OCI-LY7 (cell line): Measurements from ENCODE around the gene PTGER3. TPM values are rescaled to one million over a fixed set of nuclear protein-coding genes. Genes with fewer than 3 reads are reported as not detected.

Source experiments
- BruUV-seq: library from RNA; stranded (reverse); fragments of 400-500 nt; replicated peaks from 2 replicates; lab custom pipeline; 2021; lab: Mats Ljungman, UMichigan
- CTCF ChIA-PET: fragments of 300-600 bp; sonication (Branson Sonifier 250); formaldehyde crosslinking; loops from one replicate; lab custom pipeline; 2022; ENCODE audit warnings: antibody characterized with exemption; ENCODE audit not compliant: unreplicated experiment; lab: Charles Lee
- POLR2A ChIA-PET: fragments of 300-600 bp; sonication (Branson Sonifier 250); formaldehyde crosslinking; loops from one replicate; lab custom pipeline; 2022; ENCODE audit warnings: antibody characterized with exemption; lab: Charles Lee
- DNase-seq: peaks from one replicate; pipeline ENCODE4 v3.0.0-alpha.2; 2015; ENCODE audit warnings: low spot score
- H2AFZ ChIP-seq: fragments of 200-600 bp; sonication (generic), shearing (Covaris generic); 2 replicates; pipeline ENCODE4 v1.6.1; 2014; ENCODE audit warnings: mild to moderate bottlenecking, antibody characterized with exemption, low read length, moderate library complexity
- H3K27ac ChIP-seq: fragments of 200-600 bp; sonication (generic); 2 replicates; pipeline ENCODE4 v1.5.1; 2014; ENCODE audit warnings: mixed run types, low read depth, mild to moderate bottlenecking, moderate library complexity, low read length, inconsistent platforms; ENCODE audit not compliant: poor library complexity, severe bottlenecking
- H3K36me3 ChIP-seq: fragments of 200-600 bp; sonication (generic); 2 replicates; pipeline ENCODE4 v1.6.1; 2014; ENCODE audit warnings: mild to moderate bottlenecking, antibody characterized with exemption, low read length, moderate library complexity, mixed read lengths; ENCODE audit not compliant: insufficient read depth
- H3K4me1 ChIP-seq: fragments of 200-600 bp; sonication (generic); 2 replicates; pipeline ENCODE4 v1.5.1; 2014; ENCODE audit warnings: mild to moderate bottlenecking, low read length; ENCODE audit not compliant: insufficient read depth, poor library complexity, severe bottlenecking
- H3K4me2 ChIP-seq: fragments of 200-600 bp; sonication (generic); 2 replicates; pipeline ENCODE4 v1.6.1; 2014; ENCODE audit warnings: mild to moderate bottlenecking, low read length
- H3K4me3 ChIP-seq: fragments of 200-600 bp; sonication (generic); 2 replicates; pipeline ENCODE4 v1.5.1; 2014; ENCODE audit warnings: mild to moderate bottlenecking, low read depth, low read length; ENCODE audit not compliant: poor library complexity, severe bottlenecking
- H3K79me2 ChIP-seq: fragments of 200-600 bp; sonication (generic); 2 replicates; pipeline ENCODE4 v1.6.1; 2016; ENCODE audit warnings: low read depth, mild to moderate bottlenecking, low read length, moderate library complexity, mixed read lengths; ENCODE audit not compliant: insufficient read depth
- H3K9me2 ChIP-seq: fragments of 200-600 bp; sonication (generic); 2 replicates; pipeline ENCODE4 v1.6.1; 2016; ENCODE audit warnings: mild to moderate bottlenecking, low read length, mixed read lengths; ENCODE audit not compliant: insufficient read depth
- H3K9me3 ChIP-seq: fragments of 200-600 bp; sonication (generic); 2 replicates; pipeline ENCODE4 v1.6.1; 2014; ENCODE audit warnings: mild to moderate bottlenecking, mixed run types, low read length, mixed read lengths
- H4K20me1 ChIP-seq: fragments of 200-600 bp; sonication (generic); 2 replicates; pipeline ENCODE4 v1.6.1; 2014; ENCODE audit warnings: mild to moderate bottlenecking, antibody characterized with exemption, low read length, moderate library complexity, mixed read lengths; ENCODE audit not compliant: insufficient read depth
- EZH2phosphoT487 ChIP-seq: fragments of 200-600 bp; sonication (generic); IDR thresholded peaks from 2 replicates; pipeline ENCODE4 v1.6.1; 2018; ENCODE audit warnings: low read depth, borderline replicate concordance, mild to moderate bottlenecking, mixed run types, antibody characterized with exemption, low read length, moderate library complexity, mixed read lengths
- intact Hi-C: fragments of 100-400 bp; cut with micrococcal nuclease; formaldehyde crosslinking; loops from one replicate; pipeline ENCODE4 v1.10.0; 2022; ENCODE audit not compliant: unreplicated experiment
- total RNA-seq, 2 experiments: library from RNA; depleted of rRNA in 1 of 2; stranded (reverse); fragments of >200 nt in 1 of 2; shearing (Covaris generic) in 1 of 2; gene quantifications; 2 replicates each; pipeline ENCODE4 v1.2.3, GENCODE V29; 2014 to 2022
- TF ChIP-seq, protein P1 (sequence below): fragments of 200-600 bp; sonication (generic); conservative IDR thresholded peaks from 2 replicates; pipeline ENCODE4 v1.5.1; 2014; ENCODE audit warnings: mild to moderate bottlenecking, antibody characterized with exemption, low read length, moderate library complexity, mixed read lengths

PTGER3 gene
- total RNA-seq, 2 experiments from 2014 or later = 0.13 TPM; not detected in 1

DNA sequence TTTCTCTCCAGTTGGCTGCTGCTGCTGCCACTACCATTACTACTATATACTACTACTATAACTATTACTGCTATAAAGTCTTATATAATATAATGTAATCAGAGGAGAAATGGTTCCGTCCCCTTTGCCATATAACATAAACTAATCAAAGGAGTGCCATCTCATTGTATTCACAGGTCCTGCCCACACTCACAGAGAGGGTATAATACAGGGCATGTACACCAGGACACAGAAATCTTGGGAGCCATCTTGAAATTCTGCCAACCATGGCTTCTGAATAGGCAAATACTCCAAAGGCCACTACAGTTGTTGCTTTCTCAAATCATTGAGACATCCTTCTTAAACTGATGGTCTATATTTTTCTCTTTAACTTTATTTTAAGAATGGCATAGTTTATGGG is 40.1 kb upstream of the PTGER3 start:
- Histone ChIP-seq H2AFZ (no peak overlapping the region), H3K4me1 (no peaks in the 10 kb centered on the region), H3K9me2 (no peaks in the 10 kb centered on the region), H3K4me2 (no peak overlapping the region), H3K9me3 (no peaks in the 10 kb centered on the region), H3K36me3 (no peaks in the 10 kb centered on the region), H3K27ac (no peak overlapping the region), H4K20me1 (no peaks in the 10 kb centered on the region), H3K79me2 (no peaks in the 10 kb centered on the region), H3K4me3 (no peak overlapping the region)
- intact Hi-C loops = loop anchor here (10.0 kb wide), 1 partner anchor 673 kb away; the partner anchor contains the start of gene CTH
- BruUV-seq = no TSS peak
- ChIA-PET CTCF (no interaction called here), POLR2A (no interaction called here)
- DNase-seq = no peak
- no peak for TF ChIP-seq EZH2phosphoT487
- TF ChIP-seq, protein P1, sequence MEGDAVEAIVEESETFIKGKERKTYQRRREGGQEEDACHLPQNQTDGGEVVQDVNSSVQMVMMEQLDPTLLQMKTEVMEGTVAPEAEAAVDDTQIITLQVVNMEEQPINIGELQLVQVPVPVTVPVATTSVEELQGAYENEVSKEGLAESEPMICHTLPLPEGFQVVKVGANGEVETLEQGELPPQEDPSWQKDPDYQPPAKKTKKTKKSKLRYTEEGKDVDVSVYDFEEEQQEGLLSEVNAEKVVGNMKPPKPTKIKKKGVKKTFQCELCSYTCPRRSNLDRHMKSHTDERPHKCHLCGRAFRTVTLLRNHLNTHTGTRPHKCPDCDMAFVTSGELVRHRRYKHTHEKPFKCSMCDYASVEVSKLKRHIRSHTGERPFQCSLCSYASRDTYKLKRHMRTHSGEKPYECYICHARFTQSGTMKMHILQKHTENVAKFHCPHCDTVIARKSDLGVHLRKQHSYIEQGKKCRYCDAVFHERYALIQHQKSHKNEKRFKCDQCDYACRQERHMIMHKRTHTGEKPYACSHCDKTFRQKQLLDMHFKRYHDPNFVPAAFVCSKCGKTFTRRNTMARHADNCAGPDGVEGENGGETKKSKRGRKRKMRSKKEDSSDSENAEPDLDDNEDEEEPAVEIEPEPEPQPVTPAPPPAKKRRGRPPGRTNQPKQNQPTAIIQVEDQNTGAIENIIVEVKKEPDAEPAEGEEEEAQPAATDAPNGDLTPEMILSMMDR = no peak

DNA sequence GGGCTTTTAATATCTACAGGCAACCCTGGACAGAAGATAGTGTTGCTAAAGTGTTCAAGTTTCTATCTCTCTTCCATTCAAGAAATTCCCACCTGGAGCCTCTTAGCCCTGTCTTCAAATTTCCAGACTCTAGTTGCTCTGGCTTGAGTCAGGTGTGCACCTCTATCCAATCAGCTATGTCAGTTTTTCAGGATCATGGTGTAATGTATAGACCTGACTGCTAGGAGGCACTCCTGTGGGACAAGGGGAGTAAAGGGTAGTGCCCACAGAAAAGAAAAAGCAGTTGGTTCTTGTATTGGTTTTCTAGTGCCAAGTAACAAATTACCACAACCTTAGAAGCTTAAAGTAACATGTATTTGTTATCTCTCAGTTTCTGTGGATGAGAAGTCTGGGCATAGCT is 39.4 kb upstream of the PTGER3 start:
- BruUV-seq = no TSS peak
- Histone ChIP-seq H3K36me3 (no peaks in the 10 kb centered on the region), H3K4me1 (no peaks in the 10 kb centered on the region), H3K79me2 (no peaks in the 10 kb centered on the region), H3K9me2 (no peaks in the 10 kb centered on the region), H2AFZ (no peak overlapping the region), H3K9me3 (no peaks in the 10 kb centered on the region), H4K20me1 (no peaks in the 10 kb centered on the region), H3K4me2 (no peak overlapping the region), H3K27ac (no peak overlapping the region), H3K4me3 (no peak overlapping the region)
- DNase-seq = no peak
- intact Hi-C loops = loop anchor here (10.0 kb wide), 1 partner anchor 672 kb away; the partner anchor contains the start of gene CTH
- TF ChIP-seq, protein P1 = no peak
- TF ChIP-seq EZH2phosphoT487 = no peak
- CTCF ChIA-PET = no interaction called here
- POLR2A ChIA-PET = interaction anchor here (0.7 to 0.9 kb wide), 2 partner anchors 26 to 403 kb away, joined by 3 read pairs; no protein-coding TSS in a partner anchor

DNA sequence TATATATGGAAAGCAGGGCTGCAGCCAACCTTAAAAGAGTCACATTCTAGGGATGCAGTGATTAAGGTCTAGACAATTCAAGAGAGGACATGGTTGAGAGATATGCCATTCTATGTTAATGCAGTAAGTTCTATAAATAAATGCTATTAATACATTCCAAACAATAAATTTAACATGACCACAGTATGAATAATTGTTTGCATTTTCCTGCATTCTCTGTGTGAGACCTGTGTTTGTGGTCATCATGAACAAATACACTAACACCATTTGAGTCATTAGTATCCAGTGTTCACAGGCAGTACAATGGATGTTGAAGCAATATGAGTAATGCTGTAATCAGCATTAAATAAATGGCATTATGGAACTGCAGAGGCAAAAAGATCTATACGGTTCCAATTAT is 38.7 kb upstream of the PTGER3 start:
- no peak for DNase-seq
- no peaks in the 10 kb centered on the region for H3K9me3 ChIP-seq
- H2AFZ ChIP-seq = no peak overlapping the region
- no peaks in the 10 kb centered on the region for H3K9me2 ChIP-seq
- no peak overlapping the region for H3K4me3 ChIP-seq
- H3K27ac ChIP-seq = no peak overlapping the region
- no peak for TF ChIP-seq EZH2phosphoT487
- TF ChIP-seq, protein P1 = no peak
- POLR2A ChIA-PET = interaction anchor here (0.7 to 0.9 kb wide), 2 partner anchors 26 to 403 kb away, joined by 3 read pairs; no protein-coding TSS in a partner anchor
- intact Hi-C loops = loop anchor here (10.0 kb wide), 1 partner anchor 672 kb away; the partner anchor contains the start of gene CTH
- H4K20me1 ChIP-seq = no peaks in the 10 kb centered on the region
- CTCF ChIA-PET = no interaction called here
- no TSS peak for BruUV-seq
- no peaks in the 10 kb centered on the region; the same call in 1 of the 2 replicates for H3K79me2 ChIP-seq
- H3K4me1 ChIP-seq = peaks cover 4% of the 10 kb centered on the region
- no peak overlapping the region for H3K4me2 ChIP-seq
- no peaks in the 10 kb centered on the region for H3K36me3 ChIP-seq
